Stimulated activated CD4-positive, alpha-beta T cell treated with anti-CD3 and anti-CD28 coated beads, TNF-alpha, amount 100 ng/mL, for 1 hour (primary cell): ENCODE data around the gene CCDC9.
"Not testable (repeated sequence)": the region's sequence is repeated elsewhere in the genome, so short reads cannot be mapped to it uniquely, and the experiment has no call there.

Source experiments
- DNase-seq, 3 donors: peaks; one replicate each; pipeline ENCODE4 v3.0.0-alpha.2; 2020; ENCODE audit warnings: low read depth in 3 of 3, low spot score in 1 of 3

CCDC9 gene

DNA sequence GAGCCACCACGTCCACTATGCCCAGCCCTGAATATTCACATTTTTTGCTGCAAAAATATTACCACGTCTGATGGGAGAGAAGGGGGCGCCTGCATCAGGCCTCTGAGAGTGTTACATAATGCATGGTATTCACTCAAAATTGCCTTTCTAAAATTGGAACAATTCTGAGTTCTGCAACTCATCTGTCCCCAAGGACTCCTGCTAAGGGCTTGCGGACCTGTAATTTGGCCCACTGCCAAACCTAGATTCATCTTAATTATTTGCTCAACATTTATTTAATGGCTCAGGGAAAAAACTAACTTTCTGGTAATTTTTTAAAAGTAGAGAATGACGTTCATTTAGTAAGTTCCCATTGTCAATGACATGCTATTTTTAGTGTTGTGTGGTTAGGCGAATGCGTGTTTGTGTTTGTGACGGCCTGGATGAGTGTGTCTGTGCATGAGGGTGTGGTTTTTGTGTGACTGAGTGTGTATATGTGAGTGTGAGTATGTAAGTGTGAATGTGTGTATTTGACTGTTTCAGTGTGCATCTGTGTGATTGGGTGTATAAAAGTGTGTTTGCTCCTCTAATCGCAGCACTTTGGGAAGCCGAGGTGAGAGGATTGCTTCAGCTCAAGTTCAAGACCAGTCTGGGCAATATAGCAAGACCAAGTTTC lies 27.2 kb downstream of the CCDC9 start:
- DNase-seq, result no peak

DNA sequence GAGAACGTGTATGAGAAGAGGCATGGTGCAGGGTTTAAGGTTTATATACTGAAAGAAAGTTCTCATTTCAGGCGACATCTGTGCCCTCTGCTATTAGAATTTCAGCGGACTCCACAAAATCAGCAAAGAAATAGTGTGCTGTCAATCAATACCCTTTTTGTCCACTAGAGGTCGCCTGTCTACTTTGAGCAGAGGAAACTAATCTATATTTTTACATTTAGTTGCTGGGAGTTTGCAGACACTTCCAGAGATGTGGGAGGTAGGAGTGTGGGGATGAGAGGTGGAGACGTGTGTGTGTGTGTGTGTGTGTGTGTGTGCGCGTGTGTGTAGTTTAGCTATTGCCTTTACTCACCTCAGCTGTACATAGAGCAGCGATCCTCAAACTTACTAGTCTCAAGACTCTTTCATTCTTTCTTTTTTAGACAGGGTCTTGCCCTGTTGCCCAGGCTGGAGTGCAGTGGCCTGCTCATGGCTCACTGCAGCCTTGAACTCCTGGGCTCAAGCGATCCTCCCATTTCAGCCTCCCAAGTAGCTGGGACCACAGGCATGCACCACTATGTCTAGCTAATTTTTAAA lies 28.1 kb downstream of the CCDC9 start:
- no peak for DNase-seq

DNA sequence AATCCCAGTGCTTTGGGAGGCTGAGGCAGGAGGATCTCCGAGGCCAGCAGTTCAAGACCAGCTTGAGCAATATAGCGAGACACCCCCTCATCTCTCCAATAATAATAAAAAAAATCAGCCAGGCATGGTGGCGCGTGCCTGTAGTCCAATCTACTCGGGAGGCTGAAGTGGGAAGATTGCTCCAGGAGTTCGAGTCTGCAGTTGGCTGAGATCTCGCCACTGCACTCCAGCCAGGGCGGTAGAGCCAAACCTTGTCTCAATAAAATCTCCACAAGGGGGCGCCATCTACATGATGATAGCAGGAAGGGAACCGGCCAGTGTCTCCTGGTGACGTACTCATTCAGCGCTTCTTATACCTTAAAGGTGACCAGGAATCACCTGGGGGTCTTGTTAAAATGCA lies 39.7 kb downstream of the CCDC9 start:
- DNase-seq, result peak; percentile 32 to 60 (median 47)

DNA sequence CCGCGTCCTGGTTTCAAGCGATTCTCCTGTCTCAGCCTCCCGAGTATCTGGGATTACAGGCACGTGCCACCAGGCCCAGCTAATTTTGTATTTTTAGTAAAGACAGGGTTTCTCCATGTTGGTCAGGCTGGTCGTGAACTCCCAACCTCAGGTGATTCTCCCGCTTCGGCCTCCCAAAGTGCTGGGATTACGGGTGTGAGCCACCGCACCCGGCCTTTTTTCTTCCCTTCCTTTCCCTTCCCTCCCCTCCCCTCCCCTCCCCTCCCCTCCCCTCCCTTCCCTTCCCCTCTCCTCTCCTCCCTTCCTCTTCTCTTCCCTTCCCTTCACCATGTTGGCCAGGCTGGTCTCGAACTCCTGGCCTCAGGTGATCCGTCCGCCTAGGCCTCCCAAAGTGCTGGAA lies 44.5 kb downstream of the CCDC9 start:
- DNase-seq, result not testable (repeated sequence)

DNA sequence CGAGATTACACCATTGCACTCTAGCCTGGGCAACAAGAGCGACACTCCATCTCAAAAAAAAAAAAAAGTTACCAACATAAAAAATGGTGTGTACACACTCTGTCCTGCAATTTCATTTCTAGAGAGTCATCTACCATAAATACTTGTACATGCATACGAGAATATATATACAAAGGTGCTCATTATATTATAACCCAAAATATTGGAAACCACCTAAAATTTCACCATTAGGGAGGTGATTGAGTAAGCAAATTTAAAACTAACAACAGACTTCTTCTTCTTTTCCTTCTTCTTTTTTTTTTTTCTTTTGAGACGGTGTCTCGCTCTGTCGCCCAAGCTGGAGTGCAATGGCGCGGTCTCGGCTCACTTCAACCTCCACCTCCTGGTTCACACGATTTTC lies 45.9 kb downstream of the CCDC9 start:
- no peak for DNase-seq

DNA sequence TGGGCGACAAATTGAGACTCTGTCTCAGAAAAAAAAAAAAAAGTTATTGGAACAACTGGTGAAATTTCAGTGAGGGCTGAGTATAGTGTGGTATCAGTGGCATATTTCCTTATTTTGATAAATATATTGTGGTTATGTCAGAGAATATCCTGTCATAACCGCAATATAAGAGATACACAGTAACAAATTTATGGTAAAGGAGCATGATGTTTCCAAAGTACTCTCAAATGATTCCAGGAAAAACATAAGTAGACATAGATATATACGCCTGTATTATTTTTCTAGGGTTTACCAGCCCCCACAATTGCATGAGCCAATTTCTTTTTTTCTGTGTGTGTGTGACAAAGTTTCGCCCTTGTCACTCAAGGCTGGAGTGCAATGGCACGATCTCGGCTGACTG lies 47.6 kb downstream of the CCDC9 start:
- no peak for DNase-seq

DNA sequence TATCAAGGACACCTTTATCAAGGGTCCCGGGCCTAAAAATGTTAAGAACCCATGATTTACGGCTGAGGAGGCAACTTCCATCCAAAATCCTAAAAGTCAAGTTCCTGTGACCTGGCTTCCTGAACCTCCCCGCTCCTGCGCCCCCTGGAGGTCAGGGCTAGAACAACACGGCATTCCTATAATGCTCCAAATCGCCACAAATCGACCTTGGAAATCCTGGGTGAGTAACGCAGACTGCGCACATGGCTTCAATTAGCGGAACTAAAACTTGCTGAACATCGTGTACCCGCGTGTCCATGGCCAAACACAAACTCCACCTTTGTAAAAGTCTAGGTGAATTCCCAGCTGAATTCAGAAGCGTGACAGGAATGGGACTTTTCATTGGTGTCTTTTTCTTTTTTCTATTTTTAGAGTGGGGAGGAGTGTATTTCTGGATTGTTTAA lies 49.0 kb downstream of the CCDC9 start:
- DNase-seq, result peak; percentile 15 to 46 (median 29)

DNA sequence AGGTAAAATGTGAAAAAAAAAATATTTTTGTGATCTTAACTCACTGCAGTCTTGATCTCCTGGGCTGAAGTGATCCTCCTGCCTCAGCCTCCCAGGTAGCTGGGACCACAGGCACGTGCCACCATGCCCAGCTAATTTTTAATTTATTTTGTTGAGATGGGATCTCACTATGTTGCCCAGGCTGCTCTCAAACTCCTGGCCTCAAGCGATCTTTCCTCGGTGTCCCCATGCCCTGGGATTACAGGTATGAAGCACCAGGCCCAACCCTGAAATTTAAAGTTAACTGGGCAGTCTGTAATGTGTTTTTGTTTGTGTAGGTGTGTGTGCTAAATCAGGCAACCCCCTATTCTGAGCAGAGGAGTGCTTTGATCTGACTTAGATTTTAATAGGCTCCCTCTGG lies 50.0 kb downstream of the CCDC9 start:
- DNase-seq, result no peak

DNA sequence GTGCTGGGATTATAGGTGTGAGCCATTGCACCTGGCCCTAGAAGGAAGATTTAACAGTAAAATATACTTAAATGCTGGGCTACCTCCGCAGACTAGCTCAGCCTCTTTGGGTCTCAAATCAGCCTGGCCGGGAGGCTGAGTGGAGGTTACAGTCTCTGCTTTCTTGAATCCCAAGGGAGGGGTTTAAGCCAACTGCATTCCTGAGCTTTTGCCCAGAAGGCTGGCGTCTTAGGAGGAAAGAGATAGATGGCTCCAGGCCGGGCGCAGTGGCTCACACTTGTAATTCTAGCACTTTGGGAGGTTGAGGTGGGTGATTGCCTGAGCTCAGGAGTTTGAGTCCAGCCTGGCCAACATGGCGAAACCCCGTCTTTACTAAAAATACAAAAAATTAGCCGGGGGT lies 52.7 kb downstream of the CCDC9 start:
- DNase-seq, result no peak

DNA sequence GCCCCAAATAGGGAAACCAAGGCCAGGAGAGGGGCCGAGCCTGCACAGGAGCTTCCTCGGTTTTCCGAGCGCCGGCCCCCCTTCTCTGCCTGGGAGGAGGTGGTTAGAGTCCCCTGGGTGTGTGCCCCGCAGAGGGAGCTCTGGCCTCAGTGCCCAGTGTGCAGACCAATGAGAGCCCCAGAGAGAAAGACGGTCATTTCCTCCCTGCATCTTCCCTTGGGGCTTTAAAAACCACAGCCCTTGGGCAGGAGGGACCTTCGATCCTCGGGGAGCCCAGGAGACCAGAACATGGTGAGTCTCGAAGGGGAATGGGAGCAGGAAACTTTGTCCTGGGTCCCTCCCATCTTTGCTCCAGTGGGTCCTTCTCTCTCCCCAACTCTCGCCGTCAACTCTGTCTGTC lies 53.3 kb downstream of the CCDC9 start, which contains the start of gene C5AR1:
C5AR1 (plus strand) TSS at position 254 of the 400 bp plus-strand sequence; CDS start at position 289, 35 bp downstream.
- DNase-seq, result no peak

DNA sequence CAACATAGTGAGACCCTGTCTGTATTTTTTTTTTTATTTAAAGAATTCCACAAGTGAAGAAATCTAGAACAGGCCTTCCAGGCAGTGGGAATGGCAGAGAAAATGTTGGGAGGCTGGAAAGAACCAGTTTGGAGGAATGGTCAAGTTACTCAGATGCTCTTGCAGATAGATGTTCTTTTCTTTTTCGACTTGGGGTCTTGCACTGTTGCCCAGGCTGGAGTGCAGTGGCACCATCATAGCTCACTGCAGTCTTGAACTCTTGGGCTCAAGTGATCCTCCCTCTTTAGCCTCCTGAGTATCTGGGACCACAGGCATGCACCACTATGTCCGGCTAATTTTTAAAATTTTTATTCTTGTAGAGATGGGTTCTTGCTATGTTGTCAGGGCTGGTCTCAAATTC lies 54.0 kb downstream of the CCDC9 start:
- DNase-seq, result no peak

DNA sequence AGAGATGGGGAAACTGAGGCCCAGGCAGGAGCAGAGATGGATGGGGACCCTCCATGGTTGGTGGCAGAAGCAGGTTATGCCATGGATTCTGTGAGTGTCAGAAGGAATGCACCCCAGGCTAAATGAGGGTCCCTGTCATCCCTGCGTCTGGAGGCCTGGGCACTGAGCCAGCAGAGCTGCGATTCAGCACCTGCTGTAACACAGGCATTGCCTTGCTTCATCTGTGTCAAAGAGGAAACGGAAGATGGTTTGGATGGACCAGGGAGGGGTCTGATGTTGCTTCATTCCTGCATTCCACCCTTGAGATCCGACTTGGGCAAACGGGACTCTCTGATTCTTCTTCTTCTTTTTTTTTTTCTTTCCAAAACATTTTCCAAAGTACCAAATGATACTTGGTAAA lies 54.5 kb downstream of the CCDC9 start:
- DNase-seq, result no peak

DNA sequence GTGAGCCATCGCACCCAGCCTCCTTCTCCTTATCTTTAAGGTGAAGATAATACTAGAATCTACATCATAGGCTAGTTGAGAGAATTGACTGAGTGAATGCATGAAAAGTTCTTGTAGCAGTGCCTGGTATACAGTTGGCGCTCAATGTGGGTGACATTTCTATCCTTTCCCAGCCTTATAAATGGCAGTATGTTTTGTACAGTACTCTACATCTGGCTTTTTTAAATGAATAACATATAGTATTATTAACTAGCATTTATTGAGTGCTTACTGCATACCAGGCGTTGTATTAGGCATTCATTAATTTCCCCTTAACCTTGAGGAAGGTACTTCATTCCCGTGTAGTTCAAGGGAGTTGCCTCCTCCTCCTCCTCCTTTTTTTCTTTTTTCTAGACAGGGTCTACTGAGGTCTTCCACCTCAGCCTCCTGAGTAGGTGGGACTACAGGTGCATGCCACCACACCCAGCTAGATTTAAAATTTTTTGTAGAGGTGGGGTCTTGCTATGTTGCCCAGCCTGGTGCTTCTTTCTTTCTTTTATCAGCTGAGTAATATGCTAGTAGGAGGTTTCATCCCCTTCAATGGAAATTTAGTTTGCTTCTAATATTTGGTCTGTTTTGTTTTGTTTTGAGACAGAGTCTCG lies 56.2 kb downstream of the CCDC9 start:
- DNase-seq, result no peak

DNA sequence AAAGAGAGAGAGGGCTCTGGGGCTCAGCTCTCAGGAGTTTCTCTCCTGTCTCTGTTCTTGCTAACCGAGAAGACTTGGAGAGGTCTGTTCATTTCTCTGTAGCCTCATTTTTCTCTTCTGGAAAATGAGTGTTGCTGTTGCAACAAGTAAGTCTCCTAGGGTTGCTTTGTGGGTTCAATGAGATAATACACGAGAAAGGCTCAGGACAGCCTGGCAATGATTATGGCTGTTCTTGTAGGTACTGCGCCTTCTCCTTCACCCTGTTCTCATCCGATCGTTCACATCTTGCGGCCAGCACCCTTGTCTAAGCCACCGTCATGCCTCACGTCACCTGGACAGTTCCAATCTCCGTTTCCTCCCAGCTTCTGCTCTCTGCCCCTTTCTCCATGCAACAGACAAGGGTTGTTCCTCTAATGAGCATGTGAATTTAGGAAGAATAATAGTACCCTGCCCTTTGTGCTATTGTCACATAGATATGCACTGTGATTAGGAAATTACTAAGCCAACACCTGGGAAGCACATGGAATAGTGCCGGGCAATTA lies 57.5 kb downstream of the CCDC9 start:
- DNase-seq, result no peak

DNA sequence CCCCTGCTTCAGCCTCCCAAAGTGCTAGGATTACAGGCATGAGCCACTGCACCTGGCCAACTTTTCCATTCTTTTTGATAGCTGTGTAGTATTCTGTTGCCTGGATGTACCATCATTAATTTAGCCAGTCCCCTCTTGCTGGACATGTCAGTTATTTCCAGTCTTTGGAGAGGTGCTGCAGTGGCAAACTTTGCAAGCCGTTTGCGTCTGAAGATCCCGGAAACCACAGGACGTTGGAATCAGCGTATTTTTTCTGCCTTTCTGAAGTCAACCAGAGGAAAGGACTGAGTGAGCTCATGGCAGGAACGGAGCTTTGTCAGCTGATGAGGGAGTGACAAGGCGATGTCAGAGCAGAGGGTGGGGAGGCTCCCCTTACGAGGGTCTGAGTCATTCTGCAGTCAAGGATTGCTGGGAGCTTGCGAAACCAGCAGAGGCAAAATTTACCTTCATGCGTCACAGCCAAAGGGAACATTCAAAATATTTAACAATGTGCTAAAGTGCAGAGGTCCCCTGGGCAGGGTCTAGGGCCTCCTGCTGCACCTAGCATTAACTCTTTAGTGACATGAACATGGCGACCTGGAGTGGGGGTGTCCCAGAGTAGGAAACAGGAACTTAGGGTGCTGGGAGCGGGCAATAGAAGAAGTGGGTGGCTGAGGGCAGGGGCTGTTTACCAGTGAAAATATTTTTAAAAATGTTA lies 58.9 kb downstream of the CCDC9 start:
- no peak for DNase-seq

DNA sequence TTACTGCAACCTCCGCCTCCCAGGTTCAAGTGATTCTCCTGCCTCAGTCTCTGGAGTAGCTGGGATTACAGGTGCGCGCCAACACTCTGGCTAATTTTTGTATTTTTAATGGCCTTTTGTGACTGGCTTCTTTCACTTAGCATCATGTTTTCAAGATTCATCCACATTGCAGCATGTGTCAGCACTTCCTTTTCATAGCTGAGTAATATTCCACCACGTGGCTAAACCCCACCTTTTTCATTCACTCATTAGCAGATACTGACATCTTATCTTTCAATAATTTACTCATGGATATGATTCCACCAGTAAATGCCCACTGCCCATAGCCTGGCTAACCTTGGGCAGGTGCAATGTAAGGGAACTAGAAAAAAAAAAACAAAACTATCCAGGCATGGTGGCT lies 60.2 kb downstream of the CCDC9 start:
- DNase-seq, result no peak

DNA sequence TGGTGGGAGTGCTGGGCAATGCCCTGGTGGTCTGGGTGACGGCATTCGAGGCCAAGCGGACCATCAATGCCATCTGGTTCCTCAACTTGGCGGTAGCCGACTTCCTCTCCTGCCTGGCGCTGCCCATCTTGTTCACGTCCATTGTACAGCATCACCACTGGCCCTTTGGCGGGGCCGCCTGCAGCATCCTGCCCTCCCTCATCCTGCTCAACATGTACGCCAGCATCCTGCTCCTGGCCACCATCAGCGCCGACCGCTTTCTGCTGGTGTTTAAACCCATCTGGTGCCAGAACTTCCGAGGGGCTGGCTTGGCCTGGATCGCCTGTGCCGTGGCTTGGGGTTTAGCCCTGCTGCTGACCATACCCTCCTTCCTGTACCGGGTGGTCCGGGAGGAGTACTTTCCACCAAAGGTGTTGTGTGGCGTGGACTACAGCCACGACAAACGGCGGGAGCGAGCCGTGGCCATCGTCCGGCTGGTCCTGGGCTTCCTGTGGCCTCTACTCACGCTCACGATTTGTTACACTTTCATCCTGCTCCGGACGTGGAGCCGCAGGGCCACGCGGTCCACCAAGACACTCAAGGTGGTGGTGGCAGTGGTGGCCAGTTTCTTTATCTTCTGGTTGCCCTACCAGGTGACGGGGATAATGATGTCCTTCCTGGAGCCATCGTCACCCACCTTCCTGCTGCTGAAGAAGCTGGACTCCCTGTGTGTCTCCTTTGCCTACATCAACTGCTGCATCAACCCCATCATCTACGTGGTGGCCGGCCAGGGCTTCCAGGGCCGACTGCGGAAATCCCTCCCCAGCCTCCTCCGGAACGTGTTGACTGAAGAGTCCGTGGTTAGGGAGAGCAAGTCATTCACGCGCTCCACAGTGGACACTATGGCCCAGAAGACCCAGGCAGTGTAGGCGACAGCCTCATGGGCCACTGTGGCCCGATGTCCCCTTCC lies 63.9 kb downstream of the CCDC9 start:
- DNase-seq, result no peak
